Gastroesophageal sphincter (tissue), 4 donors: Measurements from ENCODE around the gene FMN2. TPM values are rescaled to one million over a fixed set of nuclear protein-coding genes. Genes with fewer than 3 reads are reported as not detected.

Source experiments
- ATAC-seq: fragments of 150-250 bp; one replicate; pipeline ENCODE4 v1.9.1; 2016; ENCODE audit warnings: mild to moderate bottlenecking, moderate library complexity
- H3K27ac ChIP-seq, 4 donors: fragments of 200-600 bp; sonication (generic) in 3 of 4; 1 replicate in 3 of 4; 2 replicates in 1 of 4; pipeline ENCODE4 v1.5.1; 2016 to 2019
- H3K27me3 ChIP-seq: fragments of 200-600 bp; sonication (generic); one replicate; pipeline ENCODE4 v1.5.1; 2019
- H3K36me3 ChIP-seq, 2 donors: fragments of 200-600 bp; sonication (generic); one replicate each; pipeline ENCODE4 v1.5.1; 2019; ENCODE audit warnings: control low read depth in 1 of 2
- H3K4me1 ChIP-seq, 3 donors: fragments of 200-600 bp; sonication (generic); 1 replicate in 2 of 3; 2 replicates in 1 of 3; pipeline ENCODE4 v1.5.1; 2016 to 2019; ENCODE audit warnings: control low read depth in 2 of 3
- H3K4me3 ChIP-seq, 2 donors: fragments of 200-600 bp; sonication (generic); one replicate each; pipeline ENCODE4 v1.5.1; 2019; ENCODE audit warnings: mild to moderate bottlenecking in 1 of 2, moderate library complexity in 1 of 2
- H3K9me3 ChIP-seq, 3 donors: fragments of 200-600 bp; sonication (generic); one replicate each; pipeline ENCODE4 v1.5.1; 2017 to 2019; ENCODE audit warnings: control low read depth in 2 of 3
- EP300 ChIP-seq: sonication (generic); formaldehyde crosslinking; IDR thresholded peaks from one replicate; pipeline ENCODE4 v1.6.1; 2017; ENCODE audit warnings: antibody characterized with exemption, mild to moderate bottlenecking
- POLR2A ChIP-seq, 2 donors: fragments of 450-650 bp; IDR thresholded peaks; one replicate each; pipeline ENCODE4 v1.6.1; 2017; ENCODE audit warnings: antibody characterized with exemption in 2 of 2, mild to moderate bottlenecking in 2 of 2, moderate library complexity in 1 of 2
- POLR2AphosphoS5 ChIP-seq: sonication (generic); formaldehyde crosslinking; IDR thresholded peaks from one replicate; pipeline ENCODE4 v1.6.1; 2017; ENCODE audit warnings: antibody characterized with exemption
- WGBS, 2 donors: methylation state at CpG; one replicate each; pipeline ENCODE4 v1.1.5; 2018; ENCODE audit warnings: low coverage in 1 of 2; 5-methylcytosine and 5-hydroxymethylcytosine counted together
- total RNA-seq, 4 donors: library from RNA; depleted of rRNA; stranded (reverse); fragments of >200 nt; gene quantifications; one replicate each; pipeline ENCODE4 v1.1.0, GENCODE V29; 2016
- TF ChIP-seq, protein P1 (sequence below), 4 experiments: fragments of 200-600 bp in 2 of 4; fragments of 450-650 bp in 2 of 4; sonication (generic) in 1 of 4; IDR thresholded peaks; one replicate each; pipeline ENCODE4 v1.5.1; 2017 to 2019; ENCODE audit warnings: antibody characterized with exemption in 4 of 4, mild to moderate bottlenecking in 2 of 4, moderate library complexity in 2 of 4

The FMN2 gene
- total RNA-seq, 4 donors from 2014 or later: 0.27 to 8.6 (median 2.7) TPM

- no peaks in the 10 kb centered on the region for H3K9me3 ChIP-seq
- 88 to 100% methylated on average over 1 of the region's 2 CpGs for WGBS, 2 donors
- H3K36me3 ChIP-seq: no peaks in the 10 kb centered on the region
- ATAC-seq: no peak
- no peaks in the 10 kb centered on the region for H3K4me1 ChIP-seq
- H3K27me3 ChIP-seq: no peaks in the 10 kb centered on the region
- TF ChIP-seq POLR2AphosphoS5 (no peak), POLR2A (IDR thresholded peaks at IDR 0.05) (no peak)
- H3K4me3 ChIP-seq: no peak overlapping the region
- H3K27ac ChIP-seq: no peak overlapping the region
Measured at GRCh38 chr1:240499012-240499411, 407.3 kb downstream of the FMN2 start.

- no peaks in the 10 kb centered on the region for H3K9me3 ChIP-seq
Measured at GRCh38 chr1:240500647-240501046, 409.0 kb downstream of the FMN2 start.

DNA sequence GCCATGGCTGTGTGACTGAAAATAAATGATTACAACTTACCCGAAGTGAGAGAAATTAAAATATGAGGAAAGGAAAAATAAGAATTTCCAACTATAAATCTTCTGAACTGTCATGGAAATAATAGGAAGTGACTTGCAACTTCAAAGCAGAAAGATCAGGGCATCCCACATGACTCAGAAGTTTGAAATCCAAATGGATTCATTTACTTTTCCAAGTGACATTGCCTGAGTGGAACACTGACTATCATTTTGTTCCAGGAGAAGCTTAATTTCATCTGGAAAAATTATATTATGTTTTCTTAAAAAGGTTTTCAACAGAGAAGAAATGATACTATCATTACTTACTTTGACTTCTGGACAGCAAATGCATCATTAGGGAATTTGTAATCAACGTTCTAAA is 409.4 kb downstream of the FMN2 start:
- no peaks in the 10 kb centered on the region for H3K27me3 ChIP-seq
- H3K36me3 ChIP-seq: no peaks in the 10 kb centered on the region
- no peak for ATAC-seq
- no peaks in the 10 kb centered on the region for H3K9me3 ChIP-seq
- no peak for TF ChIP-seq EP300
- TF ChIP-seq, protein P1, sequence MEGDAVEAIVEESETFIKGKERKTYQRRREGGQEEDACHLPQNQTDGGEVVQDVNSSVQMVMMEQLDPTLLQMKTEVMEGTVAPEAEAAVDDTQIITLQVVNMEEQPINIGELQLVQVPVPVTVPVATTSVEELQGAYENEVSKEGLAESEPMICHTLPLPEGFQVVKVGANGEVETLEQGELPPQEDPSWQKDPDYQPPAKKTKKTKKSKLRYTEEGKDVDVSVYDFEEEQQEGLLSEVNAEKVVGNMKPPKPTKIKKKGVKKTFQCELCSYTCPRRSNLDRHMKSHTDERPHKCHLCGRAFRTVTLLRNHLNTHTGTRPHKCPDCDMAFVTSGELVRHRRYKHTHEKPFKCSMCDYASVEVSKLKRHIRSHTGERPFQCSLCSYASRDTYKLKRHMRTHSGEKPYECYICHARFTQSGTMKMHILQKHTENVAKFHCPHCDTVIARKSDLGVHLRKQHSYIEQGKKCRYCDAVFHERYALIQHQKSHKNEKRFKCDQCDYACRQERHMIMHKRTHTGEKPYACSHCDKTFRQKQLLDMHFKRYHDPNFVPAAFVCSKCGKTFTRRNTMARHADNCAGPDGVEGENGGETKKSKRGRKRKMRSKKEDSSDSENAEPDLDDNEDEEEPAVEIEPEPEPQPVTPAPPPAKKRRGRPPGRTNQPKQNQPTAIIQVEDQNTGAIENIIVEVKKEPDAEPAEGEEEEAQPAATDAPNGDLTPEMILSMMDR (IDR thresholded peaks at IDR 0.05): no peak
- no peak for TF ChIP-seq POLR2AphosphoS5
- TF ChIP-seq POLR2A (IDR thresholded peaks at IDR 0.05): no peak
- H3K4me3 ChIP-seq: no peak overlapping the region
- no peak overlapping the region for H3K27ac ChIP-seq
- 34 to 50% methylated on average over 2 of the region's 2 CpGs for WGBS, 2 donors
- no peaks in the 10 kb centered on the region for H3K4me1 ChIP-seq

More at GRCh38 chr1:240500647-240501046, 409.0 kb downstream of the FMN2 start:
- H3K4me1 ChIP-seq: no peaks in the 10 kb centered on the region
- WGBS, 2 donors: 86 to 90% methylated on average over 3 to 4 of the region's 4 CpGs
- H3K4me3 ChIP-seq: no peak overlapping the region
- TF ChIP-seq, protein P1 (IDR thresholded peaks at IDR 0.05): no peak
- TF ChIP-seq EP300: no peak
- TF ChIP-seq POLR2AphosphoS5: no peak
- no peak for TF ChIP-seq POLR2A (IDR thresholded peaks at IDR 0.05)
- no peaks in the 10 kb centered on the region for H3K27me3 ChIP-seq
- no peak for ATAC-seq
- no peak overlapping the region for H3K27ac ChIP-seq
- no peaks in the 10 kb centered on the region for H3K36me3 ChIP-seq

- H3K9me3 ChIP-seq: no peaks in the 10 kb centered on the region
- H3K36me3 ChIP-seq: no peaks in the 10 kb centered on the region
- TF ChIP-seq POLR2A (IDR thresholded peaks at IDR 0.05) (no peak), POLR2AphosphoS5 (no peak), EP300 (no peak)
- TF ChIP-seq, protein P1 (IDR thresholded peaks at IDR 0.05): no peak
- WGBS, 2 donors: 55 to 63% methylated on average over 3 to 4 of the region's 4 CpGs
- no peak overlapping the region for H3K4me3 ChIP-seq
- H3K27ac ChIP-seq: no peak overlapping the region
- no peaks in the 10 kb centered on the region for H3K27me3 ChIP-seq
- no peak for ATAC-seq
- no peaks in the 10 kb centered on the region for H3K4me1 ChIP-seq
Measured at GRCh38 chr1:240503036-240503435, 411.4 kb downstream of the FMN2 start.

DNA sequence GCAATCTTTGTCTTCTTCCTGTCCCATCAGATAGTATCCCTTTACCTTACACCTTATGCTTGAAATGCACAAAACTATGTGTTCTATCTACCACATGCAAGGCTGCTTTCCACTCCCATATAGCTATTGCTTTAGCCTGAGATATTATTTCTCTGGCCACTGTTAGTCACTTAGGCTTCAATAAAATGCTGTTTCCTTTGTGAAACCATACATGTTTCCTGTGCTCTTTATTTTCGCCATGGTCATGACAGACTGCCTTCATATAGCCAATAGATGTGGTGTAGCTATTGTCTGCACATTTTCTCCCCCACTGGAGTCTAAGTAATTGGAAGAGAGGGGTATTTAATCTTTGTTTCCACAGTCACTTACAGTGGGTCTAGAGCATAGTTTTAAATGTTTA is 411.9 kb downstream of the FMN2 start:
- H3K4me3 ChIP-seq: no peak overlapping the region
- WGBS, 2 donors: 25 to 60% methylated on average over 1 of the region's 1 CpG
- H3K9me3 ChIP-seq: no peaks in the 10 kb centered on the region
- H3K36me3 ChIP-seq: no peaks in the 10 kb centered on the region
- no peaks in the 10 kb centered on the region for H3K4me1 ChIP-seq
- TF ChIP-seq EP300 (no peak), POLR2A (IDR thresholded peaks at IDR 0.05) (no peak), POLR2AphosphoS5 (no peak)
- TF ChIP-seq, protein P1 (IDR thresholded peaks at IDR 0.05): no peak
- no peaks in the 10 kb centered on the region for H3K27me3 ChIP-seq
- ATAC-seq: no peak
- no peak overlapping the region for H3K27ac ChIP-seq
